Measurements from ENCODE around the gene IQSEC1.

DNA sequence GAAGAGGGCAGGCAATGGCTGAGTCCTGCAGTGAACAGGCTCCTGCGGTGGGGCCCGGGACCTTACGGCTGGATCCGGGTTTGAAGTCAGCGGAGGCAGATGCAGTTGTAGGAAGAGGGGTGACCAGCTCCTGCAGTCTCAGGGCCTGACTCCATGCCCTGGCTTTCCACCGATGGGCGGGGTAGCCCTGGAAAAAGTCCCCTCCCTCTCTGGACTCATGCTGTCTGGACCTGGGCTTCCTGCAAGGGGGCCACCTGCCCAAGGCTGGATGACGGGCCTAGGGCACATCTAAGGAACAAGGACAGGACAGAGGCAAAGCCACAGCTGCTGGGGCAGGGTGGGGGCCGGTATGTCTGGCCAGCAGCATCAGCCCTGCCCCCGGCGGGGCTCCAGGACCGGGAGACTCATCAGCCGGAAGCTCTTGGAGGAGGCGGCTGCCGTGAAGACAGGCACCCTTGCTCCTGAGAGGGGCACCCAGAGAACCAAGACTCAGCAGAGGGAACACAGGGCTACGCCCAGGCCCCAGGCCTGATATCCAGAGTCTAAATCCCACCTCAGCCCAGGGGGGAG, 12.8 kb downstream of the IQSEC1 start:
- TF ChIP-seq, protein P1, sequence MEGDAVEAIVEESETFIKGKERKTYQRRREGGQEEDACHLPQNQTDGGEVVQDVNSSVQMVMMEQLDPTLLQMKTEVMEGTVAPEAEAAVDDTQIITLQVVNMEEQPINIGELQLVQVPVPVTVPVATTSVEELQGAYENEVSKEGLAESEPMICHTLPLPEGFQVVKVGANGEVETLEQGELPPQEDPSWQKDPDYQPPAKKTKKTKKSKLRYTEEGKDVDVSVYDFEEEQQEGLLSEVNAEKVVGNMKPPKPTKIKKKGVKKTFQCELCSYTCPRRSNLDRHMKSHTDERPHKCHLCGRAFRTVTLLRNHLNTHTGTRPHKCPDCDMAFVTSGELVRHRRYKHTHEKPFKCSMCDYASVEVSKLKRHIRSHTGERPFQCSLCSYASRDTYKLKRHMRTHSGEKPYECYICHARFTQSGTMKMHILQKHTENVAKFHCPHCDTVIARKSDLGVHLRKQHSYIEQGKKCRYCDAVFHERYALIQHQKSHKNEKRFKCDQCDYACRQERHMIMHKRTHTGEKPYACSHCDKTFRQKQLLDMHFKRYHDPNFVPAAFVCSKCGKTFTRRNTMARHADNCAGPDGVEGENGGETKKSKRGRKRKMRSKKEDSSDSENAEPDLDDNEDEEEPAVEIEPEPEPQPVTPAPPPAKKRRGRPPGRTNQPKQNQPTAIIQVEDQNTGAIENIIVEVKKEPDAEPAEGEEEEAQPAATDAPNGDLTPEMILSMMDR (IDR thresholded peaks at IDR 0.05; ENCODE audit: extremely low read depth in 1 of 2, insufficient read depth in 1 of 2, low read depth in 1 of 2, low read length in 2 of 2), result no peak
- no peak for TF ChIP-seq POLR2AphosphoS5 (IDR thresholded peaks at IDR 0.05; ENCODE audit: insufficient read depth, low read depth, low read length)
- no peak for TF ChIP-seq POLR2A (IDR thresholded peaks at IDR 0.05; ENCODE audit: low read depth, low read length)
- TF ChIP-seq, protein P2, sequence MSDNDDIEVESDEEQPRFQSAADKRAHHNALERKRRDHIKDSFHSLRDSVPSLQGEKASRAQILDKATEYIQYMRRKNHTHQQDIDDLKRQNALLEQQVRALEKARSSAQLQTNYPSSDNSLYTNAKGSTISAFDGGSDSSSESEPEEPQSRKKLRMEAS (IDR thresholded peaks at IDR 0.05; ENCODE audit: insufficient read depth, insufficient read length), result no peak
- no peak for TF ChIP-seq JUN (IDR thresholded peaks at IDR 0.05; ENCODE audit: borderline replicate concordance, insufficient read depth, insufficient read length, low read depth)
- no peak for TF ChIP-seq FOS (IDR thresholded peaks at IDR 0.05; ENCODE audit: borderline replicate concordance, insufficient read depth, low read length)
- no peak for TF ChIP-seq EZH2 (IDR thresholded peaks at IDR 0.05; ENCODE audit: borderline replicate concordance, low read depth, low read length, severe bottlenecking)
- TF ChIP-seq GATA2 (IDR thresholded peaks at IDR 0.05; ENCODE audit: insufficient read depth, insufficient read length, low read depth, low read length), result no peak
- TF ChIP-seq MYC (IDR thresholded peaks at IDR 0.05; ENCODE audit: low read depth, low read length), result no peak
